GM12873 (cell line): Measurements from ENCODE around the gene CHST9.

Source experiments
- TF ChIP-seq, protein P1 (sequence below): IDR thresholded peaks from 2 replicates; pipeline ENCODE4 v1.5.1; 2012; ENCODE audit warnings: low read depth, mild to moderate bottlenecking, moderate library complexity, low read length, control low read depth; ENCODE audit not compliant: insufficient read depth; ENCODE audit errors: missing control alignments

The CHST9 gene

DNA sequence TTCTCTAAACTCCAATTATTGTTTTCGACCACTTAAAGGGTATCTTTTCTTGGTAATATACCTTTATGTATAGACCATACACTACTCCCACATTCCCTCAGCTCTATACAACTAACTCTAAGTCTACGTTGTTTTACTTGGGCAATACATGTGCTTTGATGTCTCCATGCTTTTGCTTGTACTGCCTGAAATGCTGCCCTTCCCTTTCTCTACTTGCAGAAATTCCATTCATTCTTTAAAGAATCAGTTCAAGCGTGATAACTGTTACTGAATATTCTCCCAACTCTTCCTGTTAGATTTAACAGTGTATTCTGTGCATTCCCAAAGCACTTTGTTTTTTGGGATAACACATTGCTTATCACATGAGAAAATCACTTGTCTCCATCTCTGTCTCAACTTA lies 162.6 kb downstream of the CHST9 start:
- TF ChIP-seq, protein P1, sequence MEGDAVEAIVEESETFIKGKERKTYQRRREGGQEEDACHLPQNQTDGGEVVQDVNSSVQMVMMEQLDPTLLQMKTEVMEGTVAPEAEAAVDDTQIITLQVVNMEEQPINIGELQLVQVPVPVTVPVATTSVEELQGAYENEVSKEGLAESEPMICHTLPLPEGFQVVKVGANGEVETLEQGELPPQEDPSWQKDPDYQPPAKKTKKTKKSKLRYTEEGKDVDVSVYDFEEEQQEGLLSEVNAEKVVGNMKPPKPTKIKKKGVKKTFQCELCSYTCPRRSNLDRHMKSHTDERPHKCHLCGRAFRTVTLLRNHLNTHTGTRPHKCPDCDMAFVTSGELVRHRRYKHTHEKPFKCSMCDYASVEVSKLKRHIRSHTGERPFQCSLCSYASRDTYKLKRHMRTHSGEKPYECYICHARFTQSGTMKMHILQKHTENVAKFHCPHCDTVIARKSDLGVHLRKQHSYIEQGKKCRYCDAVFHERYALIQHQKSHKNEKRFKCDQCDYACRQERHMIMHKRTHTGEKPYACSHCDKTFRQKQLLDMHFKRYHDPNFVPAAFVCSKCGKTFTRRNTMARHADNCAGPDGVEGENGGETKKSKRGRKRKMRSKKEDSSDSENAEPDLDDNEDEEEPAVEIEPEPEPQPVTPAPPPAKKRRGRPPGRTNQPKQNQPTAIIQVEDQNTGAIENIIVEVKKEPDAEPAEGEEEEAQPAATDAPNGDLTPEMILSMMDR, result no peak

- TF ChIP-seq, protein P1, result peak; percentile 59
Measured at GRCh38 chr18:27017901-27018500, 167.1 kb downstream of the CHST9 start.

- TF ChIP-seq, protein P1, result no peak
Measured at GRCh38 chr18:27014841-27015240, 170.3 kb downstream of the CHST9 start.

GRCh38 chr18:27010784-27011183 lies 174.3 kb downstream of the CHST9 start:
- TF ChIP-seq, protein P1, result no peak

DNA sequence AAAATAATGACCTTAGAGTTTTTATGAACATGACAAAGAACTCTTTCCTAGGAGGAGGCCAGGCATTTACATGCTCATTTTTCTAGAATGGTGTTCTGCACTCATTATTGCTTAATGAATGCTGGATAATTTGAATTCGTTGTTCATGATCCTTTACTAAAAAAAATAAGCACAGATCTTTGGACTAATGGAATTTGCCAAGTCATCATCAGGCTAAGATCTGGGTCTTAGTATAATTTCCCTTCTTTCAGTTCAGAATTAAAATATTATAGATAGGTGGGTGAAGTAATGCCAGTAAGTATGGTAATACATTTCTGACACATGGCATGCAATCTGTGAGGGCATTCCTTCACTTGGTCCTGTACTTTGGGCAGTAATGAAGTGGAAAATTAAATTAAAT lies 175.8 kb downstream of the CHST9 start:
- TF ChIP-seq, protein P1, result no peak

- TF ChIP-seq, protein P1, result no peak
Measured at GRCh38 chr18:27008575-27008974, 176.5 kb downstream of the CHST9 start.

- TF ChIP-seq, protein P1, result no peak
Measured at GRCh38 chr18:27007880-27008279, 177.2 kb downstream of the CHST9 start.
